ENCODE results near the gene SMARCA4.
"Not testable (repeated sequence)": the region's sequence is repeated elsewhere in the genome, so short reads cannot be mapped to it uniquely, and the experiment has no call there.

The SMARCA4 gene

DNA sequence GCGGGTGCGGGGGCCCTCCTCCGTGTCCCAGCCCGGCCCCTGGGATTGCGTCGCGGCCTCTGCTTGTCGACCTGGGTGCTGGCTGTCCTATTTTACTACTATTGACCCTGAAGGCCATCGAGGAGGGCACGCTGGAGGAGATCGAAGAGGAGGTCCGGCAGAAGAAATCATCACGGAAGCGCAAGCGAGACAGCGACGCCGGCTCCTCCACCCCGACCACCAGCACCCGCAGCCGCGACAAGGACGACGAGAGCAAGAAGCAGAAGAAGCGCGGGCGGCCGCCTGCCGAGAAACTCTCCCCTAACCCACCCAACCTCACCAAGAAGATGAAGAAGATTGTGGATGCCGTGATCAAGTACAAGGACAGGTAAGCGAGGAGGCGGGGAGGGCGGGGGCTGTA lies 80.4 kb downstream of the SMARCA4 start:
- DNase-seq = no peak

DNA sequence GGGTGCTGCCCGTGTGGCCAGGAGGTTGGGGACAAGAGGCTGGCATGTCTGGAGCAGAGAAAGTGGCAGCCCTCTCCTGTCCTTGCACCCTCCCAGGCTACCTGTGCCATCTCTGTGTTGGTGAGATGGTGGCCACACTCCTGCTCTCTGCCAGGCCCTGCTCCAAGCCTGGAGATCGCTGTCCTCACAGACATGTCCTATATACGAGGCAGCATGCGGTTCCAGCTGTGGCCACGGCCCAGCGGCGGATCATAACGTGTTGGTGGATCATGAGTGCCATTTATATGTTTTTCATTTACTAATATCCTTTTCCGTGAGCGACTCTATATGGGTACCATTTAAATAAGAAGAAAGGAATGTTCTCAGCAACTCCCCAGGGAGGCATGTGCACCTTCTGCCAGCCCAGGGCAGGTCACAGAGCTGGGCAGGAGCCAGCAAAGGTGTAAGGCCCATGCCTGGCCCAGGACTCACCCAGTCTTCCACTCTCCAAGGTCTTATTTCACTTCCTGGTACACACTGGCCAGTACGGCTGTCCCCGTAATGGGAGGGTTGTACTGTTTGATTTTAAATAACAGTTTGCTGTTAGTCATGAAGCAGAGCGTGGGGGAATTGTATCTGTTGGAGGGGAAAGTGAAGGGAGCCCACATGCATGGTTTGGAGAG lies 81.3 kb downstream of the SMARCA4 start:
- no peak for DNase-seq

DNA sequence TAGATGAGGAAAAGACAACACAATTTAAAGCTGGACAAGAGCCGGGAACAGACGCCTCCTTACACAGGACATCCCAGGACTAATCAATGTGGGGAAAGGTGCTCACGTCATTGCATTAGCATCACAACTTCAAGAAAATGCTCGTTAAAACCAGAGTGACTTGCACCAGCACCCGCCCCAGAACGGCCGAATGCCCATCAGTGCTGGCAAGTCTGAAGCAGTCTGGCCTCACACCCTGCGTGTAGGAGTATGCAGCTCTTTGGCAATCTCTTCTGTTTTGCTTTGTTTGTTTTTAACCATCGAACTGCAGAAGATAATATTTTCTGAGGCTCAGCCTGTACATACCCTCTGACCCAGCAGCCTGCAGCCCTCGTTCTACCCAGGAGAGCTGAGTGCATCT lies 83.6 kb downstream of the SMARCA4 start:
- no peak for DNase-seq

DNA sequence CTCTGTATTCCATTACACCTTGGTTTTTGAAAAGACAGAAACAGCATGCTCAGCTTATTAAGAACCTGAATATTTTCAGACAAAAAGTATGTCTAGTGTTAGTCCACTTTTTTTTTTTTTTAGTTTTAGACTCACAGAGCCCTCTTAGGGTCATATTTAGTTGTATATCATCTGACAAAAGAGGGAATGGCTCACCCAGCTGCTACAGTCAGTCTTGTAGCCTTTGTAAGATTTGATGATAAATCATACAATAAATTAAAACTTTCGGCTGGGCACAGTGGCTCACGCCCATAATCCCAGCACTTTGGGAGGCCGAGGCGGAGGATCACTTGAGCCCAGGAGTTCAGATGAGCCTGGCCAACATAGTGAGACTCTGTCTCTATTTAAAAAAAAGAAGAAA lies 84.7 kb downstream of the SMARCA4 start:
- no peak for DNase-seq

DNA sequence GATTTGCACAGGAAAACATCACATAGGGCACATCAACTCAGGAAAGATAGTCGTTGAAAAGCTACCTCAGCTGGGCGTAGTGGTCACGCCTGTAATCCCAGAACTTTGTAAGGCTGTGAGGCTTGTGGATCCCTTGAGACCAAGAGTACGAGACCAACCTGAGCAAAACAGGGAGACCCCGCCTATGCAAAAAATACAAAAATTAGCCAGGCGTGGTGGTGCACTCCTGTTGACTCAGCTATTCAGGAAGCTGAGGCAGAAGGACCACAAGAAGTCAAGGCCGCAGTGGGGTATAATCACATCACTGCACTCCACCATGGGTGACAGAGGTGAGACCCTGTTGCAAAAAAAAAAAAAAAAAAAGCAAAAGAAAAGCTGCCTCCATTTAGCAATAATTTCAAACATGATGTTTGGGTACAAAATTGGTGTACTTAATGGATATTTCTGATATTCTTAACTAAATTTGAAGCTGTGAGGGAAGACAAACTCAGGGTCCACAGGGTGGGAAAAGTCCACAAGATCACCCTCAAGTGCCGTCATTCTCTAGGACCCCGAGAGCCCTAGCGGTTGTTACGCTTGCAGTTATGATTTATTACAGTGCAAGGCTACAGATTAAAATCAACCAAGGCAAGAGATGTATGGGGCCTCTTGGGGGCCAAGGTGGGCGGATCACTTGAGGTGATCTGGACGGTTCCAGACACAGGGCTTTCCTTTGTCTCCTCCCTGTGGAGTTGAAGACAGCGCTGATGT lies 86.0 kb downstream of the SMARCA4 start:
- no peak for DNase-seq

DNA sequence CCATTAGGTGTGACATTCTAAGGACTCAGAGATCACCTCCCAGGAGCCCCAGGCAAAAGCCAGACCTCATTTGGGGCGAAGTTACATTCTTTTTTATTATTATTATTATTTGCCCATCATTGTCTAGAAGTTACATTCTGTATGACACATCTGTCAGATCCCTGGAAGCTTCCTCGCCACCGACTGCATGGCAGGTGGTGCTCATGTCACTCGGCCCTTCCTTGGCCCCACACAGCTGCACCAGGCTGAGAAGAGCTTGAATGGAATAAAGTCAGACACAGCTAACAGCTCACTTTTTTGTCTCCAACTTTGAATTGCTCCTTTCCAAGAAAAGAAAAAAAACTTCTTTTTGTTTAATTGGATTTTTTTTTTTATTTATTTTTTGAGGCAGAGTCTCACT lies 87.0 kb downstream of the SMARCA4 start:
- no peak for DNase-seq

DNA sequence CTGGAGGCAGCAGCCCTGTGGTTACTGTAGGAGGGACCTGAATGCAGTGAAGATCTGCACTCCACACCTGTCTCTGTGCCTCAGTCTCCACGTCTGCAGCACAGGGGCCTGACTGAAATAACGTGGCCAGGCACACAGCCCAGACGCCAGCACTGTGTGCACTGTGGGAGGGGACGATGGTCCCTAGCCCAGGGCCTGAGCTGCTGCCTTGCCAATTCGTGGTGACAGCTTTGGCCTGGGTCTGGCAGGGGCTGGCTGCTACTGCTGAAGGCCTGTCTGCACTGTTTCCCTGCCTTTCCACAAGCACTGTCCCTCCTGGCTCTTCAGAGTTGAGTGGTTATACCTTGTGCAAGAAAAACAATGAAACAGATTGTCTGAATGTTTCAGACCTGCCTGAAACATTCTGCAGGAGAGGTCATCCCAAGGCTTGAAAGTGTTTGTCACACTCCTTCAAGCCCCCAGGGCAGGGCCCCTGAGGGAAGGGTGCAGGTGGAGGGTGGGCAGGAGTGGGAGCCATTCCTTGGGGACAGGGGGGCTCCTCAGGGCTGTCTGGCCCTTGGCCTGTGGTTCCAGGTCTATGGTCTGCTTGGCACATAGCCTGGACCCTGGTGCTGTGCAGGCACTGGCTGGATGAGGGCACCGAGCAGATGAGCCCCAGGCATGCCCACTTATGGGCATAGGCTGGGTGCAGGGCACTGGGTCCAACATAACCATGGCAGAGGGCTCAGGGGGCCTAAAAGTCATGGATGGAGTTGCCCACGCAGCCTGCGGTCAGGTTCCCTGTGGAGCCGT lies 89.7 kb downstream of the SMARCA4 start:
- no peak for DNase-seq

DNA sequence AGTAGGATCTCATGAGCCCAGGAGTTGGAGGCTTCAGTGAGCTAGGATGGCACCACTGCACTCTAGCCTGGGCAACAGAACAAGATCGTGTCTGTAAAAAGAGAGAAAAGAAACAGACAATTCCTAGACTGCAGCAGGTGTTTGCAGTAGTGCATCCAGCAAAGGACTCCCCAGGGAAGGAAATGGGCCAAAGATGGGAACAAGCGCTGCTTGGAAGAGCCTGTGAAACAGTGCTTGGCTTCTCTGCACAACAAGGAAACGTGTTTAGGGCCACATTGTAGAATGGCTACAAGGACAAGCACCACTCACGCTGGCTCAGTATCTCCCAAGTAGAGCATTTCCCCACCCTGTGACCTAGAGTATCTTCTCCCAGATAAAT lies 93.0 kb downstream of the SMARCA4 start:
- no peak for DNase-seq

DNA sequence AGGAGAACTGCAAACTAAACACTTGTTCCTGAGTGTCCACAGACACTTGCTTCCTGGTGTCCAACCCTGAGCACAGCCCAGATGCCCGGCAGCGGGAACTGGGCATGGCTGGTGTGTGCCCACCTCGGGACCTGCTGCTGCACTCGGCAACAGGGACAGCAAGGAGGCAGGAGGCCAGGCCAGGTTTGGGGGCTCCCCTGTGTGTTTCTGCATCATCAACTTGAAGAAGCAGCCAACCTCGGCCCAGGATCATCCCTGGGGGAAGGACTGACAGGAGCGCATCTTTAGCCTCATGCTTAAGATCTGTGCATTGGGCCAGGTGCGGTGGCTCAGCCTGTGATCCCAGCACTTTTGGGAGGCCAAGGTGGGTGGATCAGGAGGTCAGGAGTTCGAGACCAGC lies 93.4 kb downstream of the SMARCA4 start:
- no peak for DNase-seq

DNA sequence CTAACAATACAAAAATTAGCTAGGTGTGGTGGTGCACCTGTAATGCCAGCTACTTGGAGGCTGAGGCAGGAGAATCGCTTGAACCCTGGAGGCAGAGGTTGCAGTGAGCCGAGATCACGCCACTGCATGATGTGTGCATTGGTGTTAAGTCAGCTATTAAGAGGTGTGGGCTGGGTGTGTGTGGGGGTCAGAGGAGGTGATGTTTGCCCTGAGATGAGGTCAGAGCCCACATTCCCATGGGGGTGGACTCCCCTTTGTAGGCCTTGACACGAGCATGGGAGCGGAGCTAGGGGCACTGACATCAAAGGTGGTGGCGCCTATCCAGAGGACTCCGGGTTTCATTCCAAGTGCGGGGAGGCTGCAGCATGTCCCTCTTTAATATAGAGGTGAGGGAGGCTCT lies 93.8 kb downstream of the SMARCA4 start:
- no peak for DNase-seq

DNA sequence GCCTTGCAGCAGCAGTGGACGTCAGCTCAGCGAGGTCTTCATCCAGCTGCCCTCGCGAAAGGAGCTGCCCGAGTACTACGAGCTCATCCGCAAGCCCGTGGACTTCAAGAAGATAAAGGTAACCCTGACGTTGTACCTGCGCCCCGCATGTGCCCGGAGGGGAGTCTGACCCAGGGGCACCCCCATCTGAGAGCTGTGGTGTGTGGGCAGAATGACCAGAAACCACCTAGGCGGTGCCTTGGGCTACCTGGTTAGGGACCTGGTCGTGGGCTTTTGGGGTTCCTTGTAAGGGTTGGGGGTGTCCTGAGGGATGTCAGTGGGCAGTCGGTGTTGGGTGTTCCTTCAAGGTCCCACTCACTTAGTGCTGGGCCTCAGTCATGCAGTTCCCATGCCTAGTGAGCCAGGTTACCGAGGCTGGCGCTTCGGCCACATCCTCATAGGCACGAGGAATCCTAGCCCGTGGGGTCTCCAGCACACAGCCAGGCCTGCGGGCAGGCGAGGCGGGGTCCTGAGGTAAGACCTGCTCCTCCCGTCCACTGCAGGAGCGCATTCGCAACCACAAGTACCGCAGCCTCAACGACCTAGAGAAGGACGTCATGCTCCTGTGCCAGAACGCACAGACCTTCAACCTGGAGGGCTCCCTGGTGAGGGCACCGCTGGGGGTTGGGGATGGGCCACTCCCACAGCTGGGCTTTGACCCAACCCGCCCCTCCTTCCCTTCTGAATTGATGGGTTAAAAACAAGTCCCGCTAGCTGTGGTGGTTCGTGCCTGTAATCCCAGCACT lies 97.6 kb downstream of the SMARCA4 start:
- no peak for DNase-seq

DNA sequence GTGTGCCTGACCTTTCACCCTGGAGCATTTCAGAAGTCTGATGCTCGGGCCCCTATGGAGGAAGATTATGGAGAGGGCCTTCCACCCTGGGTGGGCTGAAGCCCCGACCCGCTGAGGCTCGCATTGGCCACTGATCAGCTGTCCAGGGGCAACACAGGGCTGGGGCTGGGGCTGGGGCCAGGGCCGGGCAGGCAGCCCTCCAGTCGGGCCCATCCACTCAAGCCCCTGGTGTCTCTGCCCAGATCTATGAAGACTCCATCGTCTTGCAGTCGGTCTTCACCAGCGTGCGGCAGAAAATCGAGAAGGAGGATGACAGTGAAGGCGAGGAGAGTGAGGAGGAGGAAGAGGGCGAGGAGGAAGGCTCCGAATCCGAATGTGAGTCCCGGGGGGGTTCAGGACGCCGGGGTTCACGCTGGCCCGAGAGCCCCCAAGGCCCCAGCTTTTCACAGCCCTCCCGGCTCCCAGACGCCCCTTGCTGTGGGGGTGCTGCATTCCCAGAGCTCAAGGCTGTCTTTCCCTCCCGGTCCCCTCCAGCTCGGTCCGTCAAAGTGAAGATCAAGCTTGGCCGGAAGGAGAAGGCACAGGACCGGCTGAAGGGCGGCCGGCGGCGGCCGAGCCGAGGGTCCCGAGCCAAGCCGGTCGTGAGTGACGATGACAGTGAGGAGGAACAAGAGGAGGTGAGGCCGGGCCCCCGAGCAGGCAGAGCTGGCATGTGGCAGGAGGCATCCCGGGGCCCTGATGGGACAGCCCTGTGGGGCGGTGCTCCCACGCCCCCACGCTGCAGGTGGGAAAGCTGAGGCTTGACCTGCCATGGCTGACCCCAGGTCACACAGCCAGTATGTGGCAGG lies 98.9 kb downstream of the SMARCA4 start:
- no peak for DNase-seq

DNA sequence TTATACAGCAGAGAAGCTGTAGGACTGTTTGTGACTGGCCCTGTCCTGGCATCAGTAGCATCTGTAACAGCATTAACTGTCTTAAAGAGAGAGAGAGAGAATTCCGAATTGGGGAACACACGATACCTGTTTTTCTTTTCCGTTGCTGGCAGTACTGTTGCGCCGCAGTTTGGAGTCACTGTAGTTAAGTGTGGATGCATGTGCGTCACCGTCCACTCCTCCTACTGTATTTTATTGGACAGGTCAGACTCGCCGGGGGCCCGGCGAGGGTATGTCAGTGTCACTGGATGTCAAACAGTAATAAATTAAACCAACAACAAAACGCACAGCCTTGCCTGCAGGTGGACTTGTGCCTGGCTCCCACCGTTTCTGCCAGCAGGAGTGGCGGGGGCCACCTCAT lies 101.1 kb downstream of the SMARCA4 start:
- no peak for DNase-seq

DNA sequence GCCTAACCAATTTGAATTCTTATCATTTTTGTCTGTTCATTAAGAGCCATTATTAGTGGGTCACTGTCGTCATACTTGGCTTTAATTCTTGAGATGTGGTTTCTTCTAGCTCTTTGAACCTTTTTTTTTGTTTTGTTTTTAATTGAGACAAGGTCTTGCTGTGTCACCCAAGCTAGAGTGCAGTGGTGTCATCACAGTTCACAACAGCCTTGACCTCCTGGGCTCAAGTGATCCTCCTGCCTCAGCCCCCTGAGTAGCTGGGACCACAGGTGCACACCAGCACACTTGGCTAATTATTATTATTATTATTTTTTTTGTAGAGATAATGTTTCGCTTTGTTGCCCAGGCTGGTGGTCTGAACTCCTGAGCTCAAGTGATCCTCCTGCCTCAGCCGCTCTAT lies 102.6 kb downstream of the SMARCA4 start:
- DNase-seq = no peak

DNA sequence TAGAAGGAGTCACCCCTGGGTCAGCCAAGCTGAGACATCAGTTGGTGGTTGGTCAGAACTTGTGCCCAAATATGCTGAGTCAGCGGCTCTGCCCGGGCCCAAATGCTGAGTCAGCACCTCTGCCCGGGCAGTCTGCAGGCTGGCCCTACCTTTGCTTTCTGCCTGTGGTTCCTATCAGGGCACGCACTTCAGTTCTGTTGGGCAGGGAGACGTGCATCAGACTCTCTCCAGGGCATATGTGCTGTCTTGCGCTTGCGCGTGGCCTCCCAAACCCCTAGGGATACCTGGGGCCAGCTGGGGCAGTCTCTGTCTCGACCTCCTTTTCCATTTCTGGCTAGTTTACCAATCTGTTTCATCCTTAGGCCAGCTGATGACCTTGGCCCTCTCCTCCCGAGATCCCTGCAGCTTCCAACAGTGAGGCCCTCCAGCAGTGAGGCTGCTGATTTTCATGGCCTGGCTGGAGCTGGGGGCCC lies 104.0 kb downstream of the SMARCA4 start:
- DNase-seq = no peak

DNA sequence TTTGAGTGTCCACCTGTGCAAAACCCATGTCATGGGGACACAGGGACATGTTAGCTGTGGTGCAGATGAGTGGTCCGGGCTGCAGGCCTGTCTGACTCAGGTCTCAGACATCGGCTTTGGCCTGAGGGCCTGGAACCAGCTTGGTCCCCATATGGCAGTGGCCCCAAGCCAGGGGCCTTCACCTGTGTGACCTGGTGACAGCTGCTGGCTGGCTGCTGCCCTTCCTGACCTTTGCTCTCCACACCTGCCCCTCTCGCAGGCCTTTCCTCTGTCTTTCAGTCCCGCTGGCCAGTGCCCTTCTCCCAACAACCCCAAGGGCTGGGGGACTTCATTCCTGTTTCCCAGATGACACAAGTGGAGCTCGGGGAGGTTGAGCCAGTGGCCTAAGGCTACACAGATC lies 105.5 kb downstream of the SMARCA4 start:
- no peak for DNase-seq

DNA sequence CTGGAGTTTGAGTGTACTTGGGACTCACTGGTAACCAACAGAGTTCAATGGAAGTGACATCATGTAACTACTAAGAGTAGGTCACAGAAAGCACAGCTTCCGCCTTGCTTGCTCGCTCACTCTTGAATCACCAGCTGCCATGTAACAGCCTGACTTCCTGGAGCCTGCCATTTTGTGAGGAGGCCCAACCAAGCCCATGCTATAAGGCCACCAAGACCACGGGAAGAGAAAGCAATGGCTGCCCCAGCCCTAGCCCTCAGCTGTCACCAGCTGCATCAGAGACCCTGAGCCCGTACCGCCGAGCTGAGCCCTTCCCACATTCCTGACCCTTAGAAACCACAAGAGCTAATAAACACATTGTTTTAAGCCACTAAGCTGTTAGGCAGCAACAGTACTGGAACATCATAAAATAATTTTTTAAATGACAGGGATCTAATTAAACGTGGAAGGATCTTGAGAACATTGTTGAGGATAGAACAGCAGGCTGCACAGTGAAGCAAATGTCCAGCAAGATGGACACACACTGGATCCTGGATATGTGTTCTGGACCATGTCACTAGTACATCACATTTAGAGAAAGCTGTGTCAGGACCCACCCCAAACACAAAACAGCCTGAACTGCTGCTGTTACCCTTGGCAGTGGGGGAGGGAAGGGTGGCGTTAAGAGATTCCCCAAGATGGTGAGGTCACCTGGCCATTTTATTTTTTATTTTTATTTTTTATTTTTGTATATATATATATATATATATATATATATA lies 106.7 kb downstream of the SMARCA4 start:
- DNase-seq = no peak

DNA sequence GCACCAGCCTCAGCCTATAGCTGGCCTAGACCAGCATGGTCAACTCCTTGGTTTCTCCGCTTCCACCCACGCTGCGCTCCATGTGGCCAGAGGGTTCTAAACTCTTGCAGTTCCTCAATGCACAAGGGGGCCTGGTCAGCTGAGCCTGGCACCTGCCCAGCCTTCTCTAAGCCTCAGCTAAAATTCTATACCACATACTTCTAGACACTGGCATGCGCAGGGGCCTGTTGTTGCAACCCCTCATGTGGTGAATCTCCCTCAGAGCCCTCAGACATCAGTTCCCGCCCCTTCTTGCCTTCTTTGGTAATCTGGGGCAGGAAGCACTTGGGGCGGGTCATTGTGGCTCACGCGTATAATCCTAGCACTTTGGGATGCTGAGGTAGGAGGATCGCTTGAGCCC lies 108.7 kb downstream of the SMARCA4 start:
- no peak for DNase-seq

DNA sequence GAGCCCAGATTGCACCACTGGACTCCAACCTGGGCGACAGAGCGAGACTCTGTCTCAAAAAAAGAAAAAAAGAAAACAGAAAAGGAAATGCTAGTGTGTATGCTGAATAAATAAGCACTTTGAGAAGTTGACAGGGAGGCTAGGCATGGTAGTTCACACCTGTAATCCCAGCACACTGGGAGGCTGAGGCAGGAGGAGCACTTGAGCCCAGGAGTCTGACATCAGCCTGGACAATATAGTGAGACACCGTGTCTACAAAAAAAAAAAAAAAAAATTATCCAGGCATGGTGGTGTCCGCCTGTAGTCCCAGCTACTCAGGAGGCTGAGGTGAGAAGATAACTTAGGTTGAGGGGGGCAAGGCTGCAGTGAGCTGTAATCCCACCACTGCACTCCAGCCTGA lies 109.3 kb downstream of the SMARCA4 start:
- no peak for DNase-seq

DNA sequence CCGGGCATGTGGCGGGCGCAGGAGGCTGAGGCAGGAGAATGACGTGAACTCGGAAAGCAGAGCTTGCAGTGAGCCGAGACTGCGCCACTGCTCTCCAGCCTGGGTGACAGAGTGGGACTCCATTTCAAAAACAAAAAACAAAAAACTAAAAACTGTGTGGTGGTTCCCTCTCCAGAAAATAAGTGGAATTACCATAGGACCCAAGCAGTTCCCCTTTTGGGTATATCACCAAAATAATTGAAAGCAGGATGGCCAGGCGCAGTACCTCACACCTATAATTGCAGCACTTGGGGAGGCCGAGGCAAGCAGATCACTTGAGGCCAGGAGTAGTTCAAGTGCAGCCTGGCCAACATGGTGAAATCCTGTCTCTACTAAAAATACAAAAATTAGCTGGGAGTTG lies 112.7 kb downstream of the SMARCA4 start:
- DNase-seq = no peak

DNA sequence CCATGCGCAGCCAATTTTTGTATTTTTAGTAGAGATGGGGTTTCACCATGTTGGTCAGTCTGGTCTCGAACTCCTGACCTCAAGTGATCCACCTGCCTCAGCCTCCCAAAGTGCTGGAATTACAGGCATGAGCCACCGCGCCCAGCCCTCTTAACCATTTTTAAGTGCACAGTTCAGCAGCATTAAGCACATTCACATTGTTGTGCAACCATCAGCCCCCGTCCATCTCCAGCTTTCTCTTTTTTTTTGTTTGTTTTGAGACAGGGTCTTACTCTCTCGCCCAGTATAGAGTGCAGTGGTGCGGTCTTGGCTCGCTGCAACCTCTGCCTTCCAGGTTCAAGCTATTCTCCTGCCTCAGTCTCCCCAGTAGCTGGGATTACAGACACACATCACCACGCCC lies 116.0 kb downstream of the SMARCA4 start:
- DNase-seq = not testable (repeated sequence)

Measured in NCI-H69 (cell line).